SIG-M5 treated with dmso at 0.1 percent for 504 hours (cell line): ENCODE results near the gene FXYD7.
A peak's percentile ranks its signal among the peaks of the same experiment; 100 is the strongest.

Experiments
- DNase-seq: peaks from one replicate; lab custom pipeline; 2025; ENCODE audit not compliant: unreplicated experiment; lab: John Stamatoyannopoulos, UW

FXYD7 gene

GRCh38 chr19:35162471-35163326 lies 19.6 kb downstream of the FXYD7 start:
- no peak for DNase-seq

GRCh38 chr19:35164418-35164817 lies 21.4 kb downstream of the FXYD7 start:
- DNase-seq: no peak

- no peak for DNase-seq
These were observed 22.4 kb downstream of the FXYD7 start for GRCh38 chr19:35165200-35166058.

GRCh38 chr19:35166100-35167063 lies 23.3 kb downstream of the FXYD7 start:
- no peak for DNase-seq

DNA sequence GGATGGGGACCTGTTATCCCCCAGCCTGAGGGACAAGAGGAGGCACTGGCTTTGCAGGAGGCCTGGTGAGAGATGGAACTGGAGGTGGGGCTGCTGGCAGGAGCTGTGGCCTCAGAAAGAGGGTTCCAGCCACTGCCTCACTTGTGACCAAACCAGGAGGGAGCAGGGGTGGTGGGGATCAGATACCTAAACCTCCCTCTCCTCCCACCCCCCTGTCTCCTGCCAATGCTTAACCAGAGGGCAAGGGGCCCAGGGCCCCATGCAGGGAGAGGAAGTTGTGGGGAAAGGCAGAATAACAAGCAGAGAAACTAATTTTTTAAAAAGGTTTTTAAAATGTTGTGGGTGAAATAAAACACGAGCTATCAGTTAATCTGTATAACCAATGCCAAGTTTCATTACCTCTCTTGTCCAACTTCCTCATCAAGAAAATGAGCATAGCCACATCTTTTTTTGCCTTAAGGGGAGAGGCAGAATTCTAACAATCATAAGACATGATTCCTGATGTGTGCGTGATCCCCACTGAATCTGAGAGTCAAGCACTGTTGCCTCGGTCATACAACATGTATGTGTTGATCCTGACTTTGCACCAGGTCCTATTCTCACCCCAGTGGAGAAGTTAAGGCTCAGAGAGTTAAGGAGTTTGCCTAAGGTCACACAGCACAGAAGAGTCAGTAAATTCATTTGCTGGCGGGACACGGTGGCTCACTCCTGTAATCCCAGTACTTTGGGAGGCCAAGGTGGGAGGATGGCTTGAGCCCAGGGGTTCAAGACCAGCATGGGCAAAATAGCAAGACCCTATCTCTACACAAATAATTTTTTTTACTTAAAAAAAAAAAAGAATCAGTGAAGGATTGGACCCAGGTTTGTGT lies 24.4 kb downstream of the FXYD7 start:
- peak; percentile 29 for DNase-seq

DNA sequence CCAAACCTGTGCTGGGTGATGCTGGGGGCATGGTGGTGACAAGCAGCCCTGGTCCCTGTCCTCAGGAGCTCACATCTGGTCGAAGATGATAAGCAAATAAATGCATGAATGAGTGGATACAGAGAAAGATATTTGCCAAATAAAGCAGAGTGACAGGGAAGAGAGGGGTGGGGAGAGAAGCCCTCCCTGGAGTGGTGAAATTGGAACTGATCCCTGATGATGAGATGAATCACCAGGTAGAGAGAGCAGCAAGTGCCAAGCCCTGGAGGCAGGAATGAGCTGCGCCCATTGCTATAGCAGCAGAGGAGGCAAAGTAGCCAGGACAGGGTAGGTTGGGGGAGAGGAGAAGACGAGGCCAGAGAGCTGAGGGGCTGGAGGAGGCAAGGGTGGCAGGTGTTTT lies 25.1 kb downstream of the FXYD7 start:
- peak; percentile 20 for DNase-seq

- no peak for DNase-seq
These were observed 26.4 kb downstream of the FXYD7 start for GRCh38 chr19:35169221-35169995.

- no peak for DNase-seq
These were observed 27.5 kb downstream of the FXYD7 start for GRCh38 chr19:35170359-35171061.

DNA sequence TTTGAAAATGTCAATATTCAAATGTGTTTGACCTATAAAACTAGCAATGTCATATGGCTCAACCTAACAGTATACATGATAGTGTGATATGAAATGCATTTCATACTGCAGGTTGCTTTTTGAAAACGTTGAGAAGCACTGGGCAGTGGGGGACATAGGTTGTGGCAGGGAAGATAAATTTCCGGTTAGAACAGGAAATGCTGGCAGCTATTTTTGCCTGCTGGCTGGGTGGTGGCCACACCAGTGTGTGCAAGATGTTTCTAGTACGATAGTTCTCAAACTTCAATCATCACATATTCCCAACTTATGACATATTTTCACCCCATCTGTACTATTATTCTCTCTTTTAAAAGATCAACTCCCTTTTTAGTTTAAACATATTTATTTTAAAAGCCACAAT lies 28.7 kb downstream of the FXYD7 start:
- no peak for DNase-seq

GRCh38 chr19:35174226-35174625 lies 31.2 kb downstream of the FXYD7 start:
- no peak for DNase-seq

- DNase-seq: no peak
These were observed 33.1 kb downstream of the FXYD7 start for GRCh38 chr19:35176181-35176570.

GRCh38 chr19:35177377-35178274 lies 34.6 kb downstream of the FXYD7 start:
- DNase-seq: no peak

DNA sequence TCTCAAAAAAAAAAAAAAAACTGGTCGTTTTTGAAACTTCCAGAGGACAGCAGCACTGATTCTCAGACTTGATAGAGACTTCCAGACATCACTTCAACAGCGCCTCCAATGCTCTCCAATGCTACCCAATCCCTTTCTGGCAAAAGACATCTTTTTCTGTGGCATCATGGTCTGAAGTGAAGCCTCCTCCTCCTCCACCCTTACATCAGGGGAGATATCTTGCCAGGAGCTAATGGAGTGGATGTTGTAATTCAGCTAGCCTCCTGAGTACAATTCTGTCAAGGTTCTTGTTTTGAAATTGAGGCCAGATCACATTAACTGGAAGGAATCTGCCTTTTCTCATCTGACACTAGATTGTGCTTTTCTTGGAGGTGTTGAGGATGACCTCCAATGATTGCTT lies 35.6 kb downstream of the FXYD7 start:
- DNase-seq: no peak

- no peak for DNase-seq
These were observed 36.8 kb downstream of the FXYD7 start for GRCh38 chr19:35179830-35180229.

DNA sequence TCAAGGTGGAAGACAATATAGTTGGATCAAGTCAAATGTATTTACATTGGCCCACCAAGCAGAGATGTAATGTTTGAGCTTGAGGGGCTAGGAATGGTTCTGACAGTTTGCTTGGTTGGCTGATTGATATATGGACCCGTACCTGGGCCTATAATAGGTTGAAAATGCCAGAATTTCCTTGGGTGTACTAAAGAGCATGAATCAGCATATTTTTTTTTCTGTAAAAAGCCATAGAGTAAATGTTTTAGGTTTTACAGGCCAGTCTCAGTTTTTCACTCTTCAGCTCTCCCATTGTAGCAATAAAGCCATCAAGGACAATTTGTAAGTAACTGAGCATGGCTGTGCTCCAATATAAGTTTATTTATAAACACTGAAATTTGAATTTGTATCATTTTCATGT lies 38.3 kb downstream of the FXYD7 start:
- DNase-seq: no peak

DNA sequence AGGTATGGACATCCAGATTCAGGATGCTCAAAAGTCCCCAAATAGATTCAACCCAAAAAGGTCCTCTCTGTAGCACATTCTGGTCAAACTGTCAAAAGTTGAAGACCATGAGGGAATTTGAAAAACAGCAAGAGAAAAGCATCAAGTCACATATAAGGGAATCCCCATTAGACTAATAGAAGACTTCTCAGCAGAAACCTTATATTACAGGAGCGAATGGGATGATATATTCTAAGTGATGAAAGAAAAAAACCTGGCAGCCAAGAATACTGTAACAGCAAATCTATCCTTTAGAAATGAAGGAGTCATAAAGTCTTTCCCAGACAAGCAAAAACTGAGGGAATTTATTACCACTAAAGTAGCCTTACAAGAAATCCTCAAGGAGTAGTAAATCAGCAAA lies 41.2 kb downstream of the FXYD7 start:
- no peak for DNase-seq

GRCh38 chr19:35184884-35185283 lies 41.8 kb downstream of the FXYD7 start:
- DNase-seq: no peak
